NCI-H2196 treated with DMSO at 0.1 percent for 48 hours (cell line): ENCODE measurements around the gene HYAL3.
A peak's percentile ranks its signal among the peaks of the same experiment; 100 is the strongest.
"Not testable (repeated sequence)": the region's sequence is repeated elsewhere in the genome, so short reads cannot be mapped to it uniquely, and the experiment has no call there.

Source experiments
- DNase-seq: peaks from one replicate; lab custom pipeline; 2025; ENCODE audit not compliant: unreplicated experiment; lab: John Stamatoyannopoulos, UW

The HYAL3 gene

DNA sequence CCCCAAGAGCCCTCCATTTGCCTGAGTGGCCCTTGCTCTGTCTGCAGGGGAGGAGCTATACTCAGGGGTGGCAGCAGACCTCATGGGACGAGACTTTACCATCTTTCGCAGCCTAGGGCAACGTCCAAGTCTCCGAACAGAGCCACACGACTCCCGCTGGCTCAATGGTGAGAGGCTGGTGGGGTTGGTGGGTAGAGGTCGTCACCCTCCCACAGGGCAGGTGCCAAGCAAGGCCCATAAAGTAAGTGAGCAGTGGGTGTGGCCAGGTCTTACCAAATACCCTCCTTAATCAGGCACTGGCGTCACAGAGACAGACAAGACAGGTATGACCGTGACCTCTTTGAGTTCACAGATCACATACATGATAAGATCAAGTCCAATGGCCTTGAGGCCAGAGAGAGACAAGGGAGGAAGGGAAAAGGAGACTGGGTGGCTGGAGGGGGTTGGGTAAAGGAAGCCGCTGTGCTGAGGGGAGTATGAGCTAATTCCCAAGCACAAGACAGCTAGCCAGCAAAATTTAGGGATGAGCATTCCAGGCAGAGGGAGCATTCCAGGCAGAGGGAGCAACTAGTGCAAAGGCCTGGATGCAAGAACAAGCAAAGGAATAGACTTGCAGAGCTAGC, 27.8 kb downstream of the HYAL3 start:
- DNase-seq, result no peak

DNA sequence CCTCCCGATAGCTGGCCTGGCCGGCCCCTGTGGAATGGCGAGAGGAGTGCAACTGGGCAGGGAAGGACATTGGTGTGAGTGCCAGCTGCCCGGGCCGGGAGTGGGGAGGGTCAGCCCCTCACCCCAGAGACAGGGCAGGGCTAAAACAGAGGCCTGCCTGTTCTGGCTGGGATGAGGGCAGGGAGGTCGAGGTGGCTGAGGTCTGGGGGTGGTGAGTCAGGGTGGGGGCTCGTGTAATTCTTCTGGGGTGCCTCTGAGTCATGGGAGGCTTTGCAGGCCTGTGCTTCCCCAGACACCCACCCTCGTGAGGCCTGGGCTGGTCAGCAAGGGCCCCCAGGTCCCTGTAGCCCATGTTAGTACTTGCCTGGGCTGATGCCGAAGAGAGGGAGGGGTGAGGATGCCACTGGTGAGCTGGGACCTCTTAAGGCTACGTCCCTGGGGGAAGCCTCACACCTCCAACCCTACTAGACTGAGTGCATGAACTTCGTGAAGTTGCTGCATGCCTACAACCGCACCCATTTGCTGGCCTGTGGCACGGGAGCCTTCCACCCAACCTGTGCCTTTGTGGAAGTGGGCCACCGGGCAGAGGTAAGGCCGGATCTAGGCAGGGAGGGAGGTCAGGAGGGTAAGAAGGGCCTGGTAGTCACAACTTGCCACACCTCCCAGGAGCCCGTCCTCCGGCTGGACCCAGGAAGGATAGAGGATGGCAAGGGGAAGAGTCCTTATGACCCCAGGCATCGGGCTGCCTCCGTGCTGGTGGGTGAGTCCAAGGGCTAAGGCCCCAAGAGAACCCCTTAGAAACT, 28.6 kb downstream of the HYAL3 start:
- no peak for DNase-seq

GRCh38 chr3:50269977-50270413, 29.2 kb downstream of the HYAL3 start:
- DNase-seq, result no peak

GRCh38 chr3:50269460-50269859, 29.7 kb downstream of the HYAL3 start:
- no peak for DNase-seq

DNA sequence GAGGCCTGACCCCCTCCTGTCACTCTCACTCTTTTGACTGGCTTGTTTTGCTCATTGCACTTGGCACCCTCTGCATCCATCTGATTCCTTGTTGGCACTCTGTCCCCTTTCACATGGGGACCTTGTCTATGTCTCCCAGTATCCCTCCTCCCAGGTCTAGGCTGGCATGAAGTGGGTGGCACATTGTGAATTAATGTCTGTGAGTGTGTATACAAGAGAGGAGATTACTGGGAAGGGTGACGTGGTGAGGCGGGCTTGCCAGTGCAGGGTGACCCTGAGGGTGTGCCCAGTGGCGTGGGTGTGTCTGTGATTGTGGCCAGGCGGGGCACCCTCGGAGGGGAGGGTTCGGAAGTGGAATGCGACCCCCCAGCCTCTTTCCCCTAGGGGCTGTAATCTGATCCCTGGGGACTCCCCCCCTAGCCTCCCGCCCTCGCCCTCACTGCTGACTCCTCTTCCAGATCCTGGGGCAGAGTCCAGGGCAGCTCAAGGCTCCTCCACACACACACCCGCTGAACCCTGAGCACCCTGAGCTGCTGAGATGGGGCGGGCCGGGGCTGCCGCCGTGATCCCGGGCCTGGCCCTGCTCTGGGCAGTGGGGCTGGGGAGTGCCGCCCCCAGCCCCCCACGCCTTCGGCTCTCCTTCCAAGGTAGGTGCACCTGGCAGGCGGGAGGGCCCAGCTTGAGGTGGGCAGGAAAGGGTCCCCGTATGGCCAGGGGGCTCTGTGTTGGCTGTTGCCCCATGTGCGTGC, 30.3 kb downstream of the HYAL3 start, which contains the start of gene SEMA3B:
SEMA3B (plus strand) TSS at position 445 of the 749 bp plus-strand sequence; CDS start at position 539, 94 bp downstream.
- no peak for DNase-seq

DNA sequence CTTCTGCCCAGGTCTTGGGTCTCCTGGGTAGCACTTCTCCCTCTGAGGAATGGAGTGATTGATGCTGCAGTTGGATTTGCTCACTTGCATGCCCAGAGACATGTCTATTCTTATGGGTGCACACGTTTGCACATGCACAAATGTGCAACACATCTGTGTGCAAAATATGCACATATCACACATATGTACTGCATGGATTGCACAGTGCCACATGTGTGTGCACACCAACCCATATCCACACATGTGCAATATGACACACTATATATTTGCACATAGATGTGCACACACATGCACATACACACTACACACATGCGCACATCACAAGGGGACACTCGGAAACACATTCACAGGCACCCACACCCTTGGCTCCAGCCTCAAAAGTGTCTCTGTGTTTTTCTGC, 30.9 kb downstream of the HYAL3 start:
- DNase-seq, result no peak

GRCh38 chr3:50267280-50267913, 31.8 kb downstream of the HYAL3 start:
- DNase-seq, result no peak

GRCh38 chr3:50266836-50267235, 32.4 kb downstream of the HYAL3 start:
- DNase-seq, result no peak

GRCh38 chr3:50266017-50266416, 33.2 kb downstream of the HYAL3 start:
- DNase-seq, result no peak

DNA sequence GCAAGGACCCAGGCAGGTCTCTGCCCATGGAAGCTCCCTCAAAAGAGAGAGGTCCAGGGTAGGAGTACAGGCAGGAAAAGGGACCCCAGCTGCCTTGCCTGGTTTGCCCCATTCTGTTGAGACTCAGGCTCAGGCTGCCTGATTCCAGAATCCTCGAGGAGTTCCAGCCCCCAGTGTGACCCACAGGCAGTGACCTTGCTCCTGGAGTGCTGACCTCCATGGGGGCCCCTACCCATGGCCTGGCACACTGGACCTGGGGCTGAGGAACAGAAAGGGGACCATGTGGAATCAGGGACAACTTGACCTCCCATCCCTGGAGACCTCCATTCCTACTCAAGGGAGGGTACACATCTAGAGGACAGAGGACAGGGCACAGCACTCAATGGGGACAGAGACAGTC, 33.6 kb downstream of the HYAL3 start:
- DNase-seq, result no peak

- DNase-seq, result no peak
Measured at GRCh38 chr3:50264964-50265485, 34.2 kb downstream of the HYAL3 start.

- no peak for DNase-seq
Measured at GRCh38 chr3:50264383-50264963, 34.7 kb downstream of the HYAL3 start.

DNA sequence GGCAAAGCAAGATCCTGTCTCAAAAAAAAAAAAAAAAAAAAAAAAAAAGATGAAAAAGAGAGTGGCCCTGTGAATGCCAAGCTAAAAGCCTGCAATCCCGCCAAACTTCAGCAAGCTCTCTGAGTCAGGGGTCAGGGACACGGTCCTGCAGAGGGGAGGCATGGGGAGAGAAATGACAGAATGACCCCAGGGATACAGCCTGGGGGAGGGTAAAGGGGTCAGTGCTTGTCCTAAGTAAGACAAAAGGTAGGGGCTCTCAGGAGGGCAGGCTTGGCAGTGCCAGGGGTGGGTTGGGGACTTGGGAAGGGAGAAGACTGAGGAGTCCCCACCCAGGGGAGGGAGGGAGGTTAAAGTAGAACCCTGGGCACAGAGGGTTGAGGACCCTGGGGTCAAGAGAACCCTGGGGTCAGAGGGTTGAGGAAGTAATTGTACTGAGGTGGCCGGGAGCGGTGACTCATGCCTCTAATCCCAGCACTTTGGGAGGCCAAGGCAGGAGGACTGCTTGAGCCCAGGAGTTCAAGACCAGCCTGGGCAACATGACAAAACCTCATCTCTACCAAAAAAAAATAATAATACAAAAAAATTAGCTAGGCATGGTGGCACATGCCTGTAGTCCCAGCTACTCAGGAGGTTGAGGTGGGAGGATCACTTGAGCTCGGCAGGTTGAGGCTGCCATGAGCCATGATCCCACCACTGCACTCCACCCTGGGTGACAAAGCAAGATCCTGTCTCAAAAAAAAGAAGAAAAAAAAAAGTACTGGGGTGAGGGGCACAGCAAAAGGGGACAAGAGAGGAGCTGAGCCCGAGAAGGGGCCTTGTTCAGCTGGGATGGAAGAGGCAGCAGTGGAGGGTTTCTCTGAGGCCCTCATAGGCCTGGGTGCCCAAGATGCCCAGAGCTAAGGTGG, 35.5 kb downstream of the HYAL3 start:
- no peak for DNase-seq

DNA sequence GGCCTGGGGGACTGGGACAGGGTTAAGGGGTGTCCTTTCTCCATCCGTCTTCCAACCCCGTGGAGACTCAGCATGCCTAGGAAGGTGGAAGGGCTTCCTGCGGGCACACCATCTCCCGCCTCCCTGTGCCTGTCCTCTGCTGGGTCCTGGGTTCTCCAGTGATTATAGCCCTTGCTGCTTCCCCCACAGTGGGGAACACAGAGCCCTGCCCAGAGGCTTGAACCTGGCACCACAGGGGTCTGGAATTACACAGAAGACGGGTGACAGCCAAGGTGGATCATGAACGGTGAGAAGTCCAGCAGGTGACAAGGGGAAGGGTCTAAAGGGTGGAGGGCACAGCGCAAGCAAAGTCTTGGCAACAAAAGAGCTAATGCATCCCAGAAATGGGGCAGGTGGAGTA, 36.4 kb downstream of the HYAL3 start:
- no peak for DNase-seq

GRCh38 chr3:50262200-50262599, 37.0 kb downstream of the HYAL3 start:
- not testable (repeated sequence) for DNase-seq

DNA sequence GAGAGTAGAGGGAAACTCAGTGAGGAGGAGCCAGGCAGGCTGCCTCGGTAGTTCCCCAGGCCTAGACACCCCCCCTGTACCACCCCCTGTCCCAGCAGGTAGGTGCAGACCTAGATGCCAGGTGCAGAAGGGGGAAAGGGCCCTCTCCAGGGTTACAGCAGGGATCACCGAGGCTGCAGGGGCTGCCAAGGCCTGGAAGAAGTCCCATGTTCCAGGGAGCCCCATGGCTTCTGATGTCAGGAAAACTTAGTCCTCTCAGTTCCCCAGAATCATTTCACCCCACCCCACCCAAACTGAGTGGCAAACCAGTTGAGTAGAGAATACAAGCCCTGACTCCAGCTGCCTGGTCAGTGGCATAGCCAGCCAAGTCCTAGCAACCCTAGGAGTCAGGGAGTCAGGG, 37.7 kb downstream of the HYAL3 start:
- DNase-seq, result no peak

GRCh38 chr3:50260942-50261441, 38.2 kb downstream of the HYAL3 start:
- no peak for DNase-seq

DNA sequence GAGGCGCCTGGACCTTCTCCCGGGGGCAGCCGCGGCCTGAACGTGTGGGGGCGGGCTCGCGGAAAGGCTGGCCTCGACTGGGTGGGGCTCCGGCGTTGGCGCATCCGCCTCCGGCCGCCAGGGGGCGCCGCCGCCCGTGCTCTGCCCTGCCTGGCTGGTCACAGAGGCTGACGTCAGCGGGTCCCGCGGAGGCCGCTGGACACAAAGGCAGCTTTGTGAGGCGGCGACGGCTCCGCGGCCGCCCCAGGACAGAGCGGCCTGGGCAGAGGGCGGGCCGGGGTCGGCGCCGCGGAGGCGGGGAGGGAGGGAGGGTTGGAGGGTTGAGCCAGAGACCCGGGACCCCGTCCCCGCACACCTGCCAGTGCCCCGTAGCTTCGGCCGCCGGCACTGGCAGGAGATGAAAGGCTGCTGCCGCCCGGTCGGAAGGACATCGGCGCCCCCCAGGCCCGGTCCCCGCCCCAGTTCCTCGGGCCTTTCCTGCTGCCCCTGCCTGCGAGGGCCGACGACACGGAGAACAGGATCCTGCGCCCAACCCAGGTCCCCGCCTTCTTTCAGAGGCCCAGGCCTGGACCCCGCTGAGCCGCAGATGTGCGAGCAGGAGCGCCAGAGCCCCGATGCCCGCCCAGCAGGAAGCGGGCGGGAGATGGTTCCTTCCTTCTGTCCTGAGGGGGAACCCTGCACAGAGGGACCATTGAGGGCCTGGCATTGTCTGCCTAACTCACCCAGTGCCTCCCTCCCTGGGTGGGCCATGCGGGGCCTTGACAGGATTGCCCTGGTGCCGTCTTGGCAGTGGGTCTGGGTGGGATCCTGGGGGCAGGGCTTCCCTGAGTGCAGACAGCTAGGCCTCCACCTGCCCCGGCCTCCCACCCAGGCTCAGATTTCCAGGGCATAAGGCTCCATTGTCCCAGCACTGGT, 38.9 kb downstream of the HYAL3 start:
- DNase-seq, result peak; percentile 60
